Measurements from ENCODE around the gene PSMD5.

Gene PSMD5

GRCh38 chr9:120777229-120777628 lies 65.5 kb downstream of the PSMD5 start:
- no peak overlapping the region for H3K4me3 ChIP-seq (ENCODE audit: low read depth, low read length)
- no peak for DNase-seq (ENCODE audit: low read depth)
- TF ChIP-seq CTCF (IDR thresholded peaks at IDR 0.05; ENCODE audit: insufficient read depth, low read depth, low read length, missing control alignments): no peak

GRCh38 chr9:120776788-120777187 lies 65.9 kb downstream of the PSMD5 start:
- no peak overlapping the region for H3K4me3 ChIP-seq (ENCODE audit: low read depth, low read length)
- DNase-seq (ENCODE audit: low read depth): no peak
- no peak for TF ChIP-seq CTCF (IDR thresholded peaks at IDR 0.05; ENCODE audit: insufficient read depth, low read depth, low read length, missing control alignments)

- TF ChIP-seq CTCF (IDR thresholded peaks at IDR 0.05; ENCODE audit: insufficient read depth, low read depth, low read length, missing control alignments): no peak
- H3K4me3 ChIP-seq (ENCODE audit: low read depth, low read length): no peak overlapping the region
- no peak for DNase-seq (ENCODE audit: low read depth)
Measured at GRCh38 chr9:120775859-120776258, 66.9 kb downstream of the PSMD5 start.

GRCh38 chr9:120774719-120775118 lies 68.0 kb downstream of the PSMD5 start:
- H3K4me3 ChIP-seq (ENCODE audit: low read depth, low read length): no peak overlapping the region
- no peak for TF ChIP-seq CTCF (IDR thresholded peaks at IDR 0.05; ENCODE audit: insufficient read depth, low read depth, low read length, missing control alignments)
- DNase-seq (ENCODE audit: low read depth): no peak

- no peak overlapping the region for H3K4me3 ChIP-seq (ENCODE audit: low read depth, low read length)
- no peak for TF ChIP-seq CTCF (IDR thresholded peaks at IDR 0.05; ENCODE audit: insufficient read depth, low read depth, low read length, missing control alignments)
- DNase-seq (ENCODE audit: low read depth): no peak
Measured at GRCh38 chr9:120773256-120773655, 69.5 kb downstream of the PSMD5 start.

- no peak for TF ChIP-seq CTCF (IDR thresholded peaks at IDR 0.05; ENCODE audit: insufficient read depth, low read depth, low read length, missing control alignments)
- DNase-seq (ENCODE audit: low read depth): no peak
Measured at GRCh38 chr9:120770931-120771330, 71.8 kb downstream of the PSMD5 start.

GRCh38 chr9:120768886-120769285 lies 73.8 kb downstream of the PSMD5 start:
- H3K4me3 ChIP-seq (ENCODE audit: low read depth, low read length): no peak overlapping the region
- DNase-seq (ENCODE audit: low read depth): no peak
- TF ChIP-seq CTCF (IDR thresholded peaks at IDR 0.05; ENCODE audit: insufficient read depth, low read depth, low read length, missing control alignments): no peak

More at GRCh38 chr9:120770931-120771330, 71.8 kb downstream of the PSMD5 start:
- H3K4me3 ChIP-seq (ENCODE audit: low read depth, low read length): no peak overlapping the region
